HPDE6-E6E7 (cell line): ENCODE measurements around the gene TM7SF2.
"Not testable (repeated sequence)": the region's sequence is repeated elsewhere in the genome, so short reads cannot be mapped to it uniquely, and the experiment has no call there.

ENCODE experiments used
- DNase-seq: peaks from one replicate; pipeline ENCODE4 v3.0.0; 2011; ENCODE audit warnings: missing footprints; ENCODE audit errors: extremely low spot score

Gene TM7SF2

GRCh38 chr11:65129649-65130441, 18.2 kb downstream of the TM7SF2 start:
- DNase-seq = no peak

- DNase-seq = no peak
Observed at GRCh38 chr11:65130631-65131416, 19.2 kb downstream of the TM7SF2 start.

- no peak for DNase-seq
Observed at GRCh38 chr11:65131417-65131776, 19.7 kb downstream of the TM7SF2 start.

GRCh38 chr11:65131895-65132237, 20.2 kb downstream of the TM7SF2 start:
- no peak for DNase-seq

GRCh38 chr11:65132238-65132987, 20.7 kb downstream of the TM7SF2 start:
- no peak for DNase-seq

GRCh38 chr11:65132988-65133700, 21.5 kb downstream of the TM7SF2 start:
- peak; percentile 72 for DNase-seq

GRCh38 chr11:65133724-65134123, 22.1 kb downstream of the TM7SF2 start:
- no peak for DNase-seq

GRCh38 chr11:65134240-65134951, 22.7 kb downstream of the TM7SF2 start, which contains the start of gene SYVN1:
TSS of gene SYVN1 (minus strand) at chr11:65134519. CDS start at chr11:65133601, 918 bp downstream.
- DNase-seq = peak; percentile 89

GRCh38 chr11:65134952-65135632, 23.4 kb downstream of the TM7SF2 start:
- peak; percentile 99 for DNase-seq

- DNase-seq = no peak
Observed at GRCh38 chr11:65135633-65136145, 24.0 kb downstream of the TM7SF2 start.

GRCh38 chr11:65136515-65137096, 24.9 kb downstream of the TM7SF2 start:
- DNase-seq = no peak

GRCh38 chr11:65141896-65142494, 30.3 kb downstream of the TM7SF2 start:
- no peak for DNase-seq

GRCh38 chr11:65147352-65148075, 35.8 kb downstream of the TM7SF2 start:
- DNase-seq = no peak

GRCh38 chr11:65148657-65149056, 37.0 kb downstream of the TM7SF2 start:
- DNase-seq = no peak

- not testable (repeated sequence) for DNase-seq
Observed at GRCh38 chr11:65150131-65150508, 38.4 kb downstream of the TM7SF2 start.

GRCh38 chr11:65150509-65151299, 39.0 kb downstream of the TM7SF2 start:
- DNase-seq = peak; percentile 92

- DNase-seq = no peak
Observed at GRCh38 chr11:65151331-65151899, 39.7 kb downstream of the TM7SF2 start.

GRCh38 chr11:65152122-65152521, 40.5 kb downstream of the TM7SF2 start:
- DNase-seq = no peak
